T-cell (primary cell): ENCODE results near the gene SMCO1. TPM values are rescaled to one million over a fixed set of nuclear protein-coding genes. Genes with fewer than 3 reads are reported as not detected.
A peak's percentile ranks its signal among the peaks of the same experiment; 100 is the strongest.
"Not testable (repeated sequence)": the region's sequence is repeated elsewhere in the genome, so short reads cannot be mapped to it uniquely, and the experiment has no call there.

Experiments
- ATAC-seq, 4 experiments: fragments of 200-7000 bp in 3 of 4; fragments of 150-1000 bp in 1 of 4; cut with Tn5 transposase; replicated peaks in 1 of 4; 1 replicate in 3 of 4; 2 replicates in 1 of 4; pipeline ENCODE4 v1.10.0; 2021; ENCODE audit warnings: moderate library complexity in 3 of 4, mild to moderate bottlenecking in 2 of 4, moderate number of reproducible peaks in 1 of 4
- CTCF ChIA-PET, 2 donors: fragments of 300-600 bp; sonication (Branson Sonifier 250); formaldehyde crosslinking; loops; one replicate each; lab custom pipeline; 2022; ENCODE audit warnings: antibody characterized with exemption in 2 of 2; lab: Charles Lee
- POLR2A ChIA-PET, 2 donors: fragments of 300-600 bp; sonication (Branson Sonifier 250); formaldehyde crosslinking; loops; one replicate each; lab custom pipeline; 2022; ENCODE audit warnings: antibody characterized with exemption in 2 of 2; lab: Charles Lee
- DNase-seq, 35 experiments: peaks; one replicate each; pipeline versions ENCODE4 v3.0.0 to v3.0.0-alpha.2; 2013 to 2023
- H3K27ac ChIP-seq: one replicate; pipeline ENCODE4 v1.5.1; 2013; ENCODE audit warnings: low read length
- H3K27me3 ChIP-seq, 2 experiments: replicated peaks in 1 of 2; 1 replicate in 1 of 2; 2 replicates in 1 of 2; pipeline versions ENCODE4 v1.6.1 to v1.7.0; 2013; ENCODE audit warnings: low read length in 1 of 2, mixed read lengths in 1 of 2; ENCODE audit not compliant: control insufficient read depth in 2 of 2, insufficient read depth in 2 of 2; ENCODE audit errors: extremely low read depth in 1 of 2
- H3K36me3 ChIP-seq, 2 donors: 1 replicate in 1 of 2; 2 replicates in 1 of 2; pipeline versions ENCODE4 v1.6.1 to v1.7.0; 2013; ENCODE audit warnings: low read length in 1 of 2; ENCODE audit not compliant: control insufficient read depth in 2 of 2, insufficient read depth in 1 of 2; ENCODE audit errors: extremely low read depth in 1 of 2
- H3K4me1 ChIP-seq, 2 experiments: 1 replicate in 1 of 2; 2 replicates in 1 of 2; pipeline versions ENCODE4 v1.6.1 to v1.7.0; 2013; ENCODE audit warnings: low read length in 2 of 2, mixed read lengths in 1 of 2; ENCODE audit not compliant: insufficient read depth in 2 of 2, control insufficient read depth in 1 of 2; ENCODE audit errors: extremely low read depth in 1 of 2
- H3K4me3 ChIP-seq, 2 donors: 1 replicate in 1 of 2; 2 replicates in 1 of 2; pipeline versions ENCODE4 v1.5.1 to v1.7.0; 2013; ENCODE audit warnings: mild to moderate bottlenecking in 2 of 2, low read length in 1 of 2, moderate library complexity in 1 of 2; ENCODE audit not compliant: control insufficient read depth in 1 of 2; ENCODE audit errors: extremely low read depth in 1 of 2
- H3K9me3 ChIP-seq: 2 replicates; pipeline ENCODE4 v1.7.0; 2013
- H3K27ac Mint-ChIP-seq, 2 donors: one replicate each; pipeline ENCODE4 v1.8.0; 2020 to 2021; ENCODE audit warnings: mild to moderate bottlenecking in 2 of 2, mixed read lengths in 2 of 2
- H3K27me3 Mint-ChIP-seq, 2 donors: one replicate each; pipeline ENCODE4 v1.8.0; 2021 to 2022; ENCODE audit warnings: mixed read lengths in 2 of 2
- H3K36me3 Mint-ChIP-seq: one replicate; pipeline ENCODE4 v1.8.0; 2021; ENCODE audit warnings: mixed read lengths
- H3K4me1 Mint-ChIP-seq, 3 donors: one replicate each; pipeline ENCODE4 v1.8.0; 2020 to 2022; ENCODE audit warnings: mixed read lengths in 3 of 3, mild to moderate bottlenecking in 1 of 3
- H3K4me3 Mint-ChIP-seq, 3 donors: one replicate each; pipeline ENCODE4 v1.8.0; 2020 to 2022; ENCODE audit warnings: mild to moderate bottlenecking in 3 of 3, mixed read lengths in 3 of 3, moderate library complexity in 3 of 3
- H3K9me3 Mint-ChIP-seq, 3 donors: one replicate each; pipeline ENCODE4 v1.8.0; 2020 to 2022; ENCODE audit warnings: mixed read lengths in 3 of 3
- WGBS: methylation state at CpG from one replicate; pipeline ENCODE4 v1.1.5; 2013; ENCODE audit warnings: missing lambda C conversion rate; ENCODE audit not compliant: insufficient coverage; 5-methylcytosine and 5-hydroxymethylcytosine counted together
- total RNA-seq, 35 experiments: library from RNA in 6 of 35; stranded (reverse) in 6 of 35; fragments of 120-200 nt in 1 of 35; gene quantifications; one replicate each; pipeline versions ENCODE4 v1.2.1 to v1.2.4 and lab custom pipeline; 2013 to 2026

SMCO1 gene
- total RNA-seq, 5 donors from 2014 or later (not counting 1 experiment from before 2014, with no cell fraction given): not detected

DNA sequence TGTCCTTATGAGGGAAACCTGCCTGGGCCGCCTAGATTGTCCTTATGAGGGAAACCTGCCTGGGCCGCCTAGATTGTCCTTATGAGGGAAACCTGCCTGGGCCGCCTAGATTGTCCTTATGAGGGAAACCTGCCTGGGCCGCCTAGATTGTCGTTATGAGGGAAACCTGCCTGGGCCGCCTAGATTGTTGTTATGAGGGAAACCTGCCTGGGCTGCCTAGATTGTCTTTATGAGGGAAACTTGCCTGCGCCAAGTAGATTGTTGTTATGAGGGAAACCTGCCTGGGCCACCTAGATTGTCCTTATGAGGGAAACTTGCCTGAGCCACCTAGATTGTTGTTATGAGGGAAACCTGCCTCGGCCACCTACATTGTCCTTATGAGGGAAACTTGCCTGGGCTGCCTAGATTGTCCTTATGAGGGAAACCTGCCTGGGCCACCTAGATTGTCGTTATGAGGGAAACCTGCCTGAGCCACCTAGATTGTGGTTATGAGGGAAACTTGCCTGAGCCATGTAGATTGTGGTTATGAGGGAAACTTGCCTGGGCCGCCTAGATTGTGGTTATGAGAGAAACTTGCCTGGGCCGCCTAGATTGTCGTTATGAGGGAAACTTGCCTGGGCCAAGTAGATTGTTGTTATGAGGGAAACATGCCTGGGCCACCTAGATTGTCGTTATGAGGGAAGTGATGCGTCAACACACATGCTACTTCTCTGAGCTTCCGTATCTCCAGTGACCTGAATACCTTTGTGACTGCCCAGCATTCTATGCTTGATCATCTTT lies 3.3 kb downstream of the SMCO1 start:
- CTCF ChIA-PET: not testable (repeated sequence)

DNA sequence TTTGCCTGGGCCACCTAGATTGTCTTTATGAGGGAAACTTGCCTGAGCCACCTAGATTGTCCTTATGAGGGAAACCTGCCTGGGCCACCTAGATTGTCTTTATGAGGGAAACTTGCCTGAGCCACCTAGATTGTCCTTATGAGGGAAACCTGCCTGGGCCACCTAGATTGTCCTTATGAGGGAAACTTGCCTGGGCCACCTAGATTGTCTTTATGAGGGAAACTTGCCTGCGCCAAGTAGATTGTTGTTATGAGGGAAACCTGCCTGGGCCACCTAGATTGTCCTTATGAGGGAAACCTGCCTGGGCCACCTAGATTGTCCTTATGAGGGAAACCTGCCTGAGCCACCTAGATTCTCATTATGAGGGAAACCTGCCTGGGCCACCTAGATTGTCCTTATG lies 4.0 kb downstream of the SMCO1 start:
- H3K4me1 Mint-ChIP-seq, H3K4me1 ChIP-seq, ATAC-seq, H3K9me3 Mint-ChIP-seq, H3K27me3 ChIP-seq, H3K27ac ChIP-seq, H3K27ac Mint-ChIP-seq, H3K27me3 Mint-ChIP-seq, POLR2A ChIA-PET, H3K36me3 Mint-ChIP-seq, DNase-seq, H3K9me3 ChIP-seq, H3K4me3 ChIP-seq, CTCF ChIA-PET, H3K4me3 Mint-ChIP-seq, H3K36me3 ChIP-seq: not testable (repeated sequence)
- no CpG with 5 or more reads among the region's 1 CpG for WGBS

More for the DNA sequence above, 3.3 kb downstream of the SMCO1 start:
- ATAC-seq, H3K36me3 ChIP-seq, H3K4me3 Mint-ChIP-seq, H3K27ac Mint-ChIP-seq, H3K4me1 Mint-ChIP-seq, H3K27me3 Mint-ChIP-seq, H3K4me1 ChIP-seq, H3K27me3 ChIP-seq, H3K27ac ChIP-seq, H3K4me3 ChIP-seq, H3K9me3 ChIP-seq, H3K9me3 Mint-ChIP-seq, H3K36me3 Mint-ChIP-seq: not testable (repeated sequence)
- DNase-seq: peak in 1 of 35 experiments; percentile 25
- 73% methylated on average over 11 of the region's 15 CpGs for WGBS
- POLR2A ChIA-PET: interaction anchor here in 1 of 2 donors (0.6 kb wide), 2 partner anchors 103 to 397 kb away, joined by 3 to 4 read pairs; no protein-coding TSS in a partner anchor

GRCh38 chr3:196506687-196507086 lies 8.5 kb downstream of the SMCO1 start:
- Mint-ChIP-seq H3K27ac (no peak overlapping the region), H3K36me3 (peaks cover 4% of the 10 kb centered on the region), H3K4me1 (peaks cover 3 to 11% (median 9%) of the 10 kb centered on the region in 3 donors), H3K9me3 (peaks cover 0 to 8% (median 6%) of the 10 kb centered on the region in 3 donors), H3K27me3 (no peaks in the 10 kb centered on the region), H3K4me3 (no peak overlapping the region)
- ChIA-PET POLR2A (interaction anchor here (0.5 to 0.6 kb wide), 2 partner anchors 12 to 285 kb away, joined by 3 read pairs; no protein-coding TSS in a partner anchor), CTCF (interaction anchor here in 1 of 2 donors (0.5 kb wide), 1 partner anchor 595 kb away, joined by 10 read pairs; no protein-coding TSS in a partner anchor)
- Histone ChIP-seq H3K4me1 (peaks cover under 1 to 18% of the 10 kb centered on the region in 2 experiments), H3K9me3 (no peaks in the 10 kb centered on the region), H3K27ac (no peak overlapping the region), H3K4me3 (no peak overlapping the region), H3K36me3 (no peaks in the 10 kb centered on the region), H3K27me3 (no peaks in the 10 kb centered on the region)
- ATAC-seq (no peak), DNase-seq (no peak)
- 81% methylated on average over 6 of the region's 8 CpGs for WGBS

DNA sequence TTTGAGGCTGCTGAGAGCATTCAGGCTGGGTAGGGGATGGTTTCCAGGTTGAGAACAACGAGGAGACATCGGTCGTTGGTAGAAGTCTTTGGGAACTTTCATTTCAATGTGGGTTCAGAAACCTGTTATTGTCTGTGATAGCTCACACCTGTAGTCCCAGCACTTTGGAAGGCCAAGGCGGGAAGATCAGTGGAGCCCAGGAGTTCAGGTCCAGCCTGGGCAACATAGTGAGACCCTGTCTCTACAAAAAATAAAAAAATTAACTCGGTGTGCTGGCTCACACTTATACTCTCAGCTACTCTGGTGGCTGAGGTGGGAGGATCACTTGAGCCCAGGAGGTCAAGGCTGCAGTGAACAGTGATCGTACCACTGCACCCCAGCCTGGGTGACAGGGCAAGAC lies 10.6 kb downstream of the SMCO1 start:
- Histone ChIP-seq H3K27me3 (no peaks in the 10 kb centered on the region), H3K36me3 (peaks cover 0 to 4% of the 10 kb centered on the region in 2 donors), H3K27ac (peak overlapping the region; percentile 75), H3K9me3 (no peaks in the 10 kb centered on the region), H3K4me3 (no peak overlapping the region), H3K4me1 (peaks cover 4 to 29% of the 10 kb centered on the region in 2 experiments)
- ChIA-PET POLR2A (no interaction called here), CTCF (no interaction called here)
- Mint-ChIP-seq H3K4me1 (peaks cover 16 to 30% (median 29%) of the 10 kb centered on the region in 3 donors), H3K4me3 (peak overlapping the region; percentile 96 to 100 (median 100)), H3K27ac (peak overlapping the region; percentile 95 to 97), H3K9me3 (peaks cover 0 to 8% (median 6%) of the 10 kb centered on the region in 3 donors), H3K27me3 (no peaks in the 10 kb centered on the region), H3K36me3 (peaks cover 21% of the 10 kb centered on the region)
- ATAC-seq (no peak), DNase-seq (no peak)
- 94% methylated on average over 6 of the region's 6 CpGs for WGBS

- Histone ChIP-seq H3K4me3 (peak overlapping the region in 1 of 2 donors; percentile 99), H3K27ac (peak overlapping the region; percentile 75), H3K4me1 (peaks cover 6 to 34% of the 10 kb centered on the region in 2 experiments)
- peaks cover 21 to 35% (median 34%) of the 10 kb centered on the region in 3 donors for H3K4me1 Mint-ChIP-seq
- H3K9me3 ChIP-seq, H3K9me3 Mint-ChIP-seq, CTCF ChIA-PET, POLR2A ChIA-PET, ATAC-seq, H3K27me3 Mint-ChIP-seq, H3K27me3 ChIP-seq, H3K36me3 ChIP-seq, DNase-seq: not testable (repeated sequence)
- H3K27ac Mint-ChIP-seq: peak overlapping the region; percentile 95 to 97
- H3K36me3 Mint-ChIP-seq: peaks cover 26% of the 10 kb centered on the region
- no CpG with 5 or more reads among the region's 7 CpGs for whole genome bisulfite sequencing
- H3K4me3 Mint-ChIP-seq: peak overlapping the region; percentile 96 to 100 (median 100)
Measured at GRCh38 chr3:196504077-196504398, 11.1 kb downstream of the SMCO1 start.

- Histone ChIP-seq H3K36me3 (peaks cover 0 to 4% of the 10 kb centered on the region in 2 donors), H3K9me3 (no peaks in the 10 kb centered on the region), H3K27ac (peak within 1 kb of the TSS; percentile 75), H3K4me3 (peak within 1 kb of the TSS; percentile 99), H3K4me1 (peaks cover 6 to 37% of the 10 kb centered on the region in 2 experiments), H3K27me3 (no peaks in the 10 kb centered on the region)
- peak; percentile 83 to 91 (median 86) for ATAC-seq
- peak within 1 kb of the TSS; percentile 96 to 100 (median 100) for H3K4me3 Mint-ChIP-seq
- ChIA-PET POLR2A (interaction anchor here in 1 of 2 donors (0.7 kb wide), 1 partner anchor 22 kb away, joined by 5 read pairs; no protein-coding TSS in a partner anchor), CTCF (no interaction called here)
- H3K27me3 Mint-ChIP-seq: no peaks in the 10 kb centered on the region
- H3K36me3 Mint-ChIP-seq: peaks cover 30% of the 10 kb centered on the region
- under 1% methylated on average over 62 of the region's 75 CpGs for WGBS
- H3K27ac Mint-ChIP-seq: peak within 1 kb of the TSS; percentile 95 to 97
- peak; percentile 61 to 94 (median 79) for DNase-seq
- peaks cover 25 to 41% (median 40%) of the 10 kb centered on the region in 3 donors for H3K4me1 Mint-ChIP-seq
- H3K9me3 Mint-ChIP-seq: peaks cover 0 to 8% (median 6%) of the 10 kb centered on the region in 3 donors
Measured at GRCh38 chr3:196503196-196504076, 11.7 kb downstream of the SMCO1 start, which contains the start of gene RNF168. Gene RNF168 (minus strand): TSS chr3:196503768. CDS start chr3:196503173, 595 bp downstream.
